HEK293 (cell line): ENCODE data around the gene TMED6.

Experiments
- KLF10 ChIP-seq: fragments of 450-650 bp; IDR thresholded peaks from 2 replicates; pipeline ENCODE4 v1.5.1; 2018; ENCODE audit warnings: missing biosample characterization, mild to moderate bottlenecking, missing genetic modification characterization
- KLF8 ChIP-seq: fragments of 450-650 bp; formaldehyde crosslinking; IDR thresholded peaks from 2 replicates; pipeline ENCODE4 v1.5.1; 2016; ENCODE audit warnings: missing biosample characterization, missing genetic modification characterization
- MYNN ChIP-seq: fragments of 450-650 bp; formaldehyde crosslinking; IDR thresholded peaks from 2 replicates; pipeline ENCODE4 v1.5.1; 2016; ENCODE audit warnings: missing biosample characterization, missing genetic modification characterization, borderline replicate concordance
- MZF1 ChIP-seq: fragments of 450-650 bp; formaldehyde crosslinking; IDR thresholded peaks from 2 replicates; pipeline ENCODE4 v1.5.1; 2017; ENCODE audit warnings: missing biosample characterization, missing genetic modification characterization, borderline replicate concordance
- ZBTB8A ChIP-seq: fragments of 450-650 bp; formaldehyde crosslinking; IDR thresholded peaks from 2 replicates; pipeline ENCODE4 v1.5.1; 2016; ENCODE audit warnings: missing biosample characterization, missing genetic modification characterization
- ZEB2 ChIP-seq: fragments of 450-650 bp; formaldehyde crosslinking; IDR thresholded peaks from 2 replicates; pipeline ENCODE4 v1.5.1; 2016; ENCODE audit warnings: missing biosample characterization, missing genetic modification characterization
- ZFHX2 ChIP-seq: fragments of 450-650 bp; formaldehyde crosslinking; conservative IDR thresholded peaks from 2 replicates; pipeline ENCODE4 v1.5.1; 2016; ENCODE audit warnings: missing biosample characterization, missing genetic modification characterization
- ZNF138 ChIP-seq: fragments of 450-650 bp; formaldehyde crosslinking; IDR thresholded peaks from 2 replicates; pipeline ENCODE4 v1.5.1; 2016; ENCODE audit warnings: missing biosample characterization, missing genetic modification characterization, borderline replicate concordance
- ZNF16 ChIP-seq: fragments of 450-650 bp; formaldehyde crosslinking; IDR thresholded peaks from 2 replicates; pipeline ENCODE4 v1.5.1; 2016; ENCODE audit warnings: low read depth, missing biosample characterization, missing genetic modification characterization
- ZNF169 ChIP-seq: fragments of 450-650 bp; formaldehyde crosslinking; IDR thresholded peaks from 2 replicates; pipeline ENCODE4 v1.5.1; 2016; ENCODE audit warnings: missing biosample characterization, missing genetic modification characterization
- ZNF274 ChIP-seq, 2 experiments: fragments of 200-500 bp in 1 of 2; fragments of 450-650 bp in 1 of 2; sonication (Bioruptor generic) in 1 of 2; formaldehyde crosslinking in 1 of 2; IDR thresholded peaks; 2 replicates each; pipeline versions ENCODE4 v1.5.1 to v1.6.1; 2014 to 2016; ENCODE audit warnings: borderline replicate concordance in 1 of 2, inconsistent platforms in 1 of 2, low read length in 1 of 2, missing biosample characterization in 1 of 2, missing genetic modification characterization in 1 of 2
- ZNF335 ChIP-seq: fragments of 450-650 bp; formaldehyde crosslinking; conservative IDR thresholded peaks from 2 replicates; pipeline ENCODE4 v1.5.1; 2016; ENCODE audit warnings: missing biosample characterization, missing genetic modification characterization
- ZNF48 ChIP-seq: fragments of 450-650 bp; formaldehyde crosslinking; IDR thresholded peaks from 2 replicates; pipeline ENCODE4 v1.5.1; 2016; ENCODE audit warnings: missing biosample characterization, missing genetic modification characterization
- ZNF561 ChIP-seq: fragments of 450-650 bp; IDR thresholded peaks from 2 replicates; pipeline ENCODE4 v1.5.1; 2018; ENCODE audit warnings: missing biosample characterization, missing genetic modification characterization, borderline replicate concordance
- ZNF600 ChIP-seq: fragments of 450-650 bp; formaldehyde crosslinking; IDR thresholded peaks from 2 replicates; pipeline ENCODE4 v1.5.1; 2016; ENCODE audit warnings: missing biosample characterization, missing genetic modification characterization
- ZNF792 ChIP-seq: fragments of 450-650 bp; formaldehyde crosslinking; IDR thresholded peaks from 2 replicates; pipeline ENCODE4 v1.5.1; 2016; ENCODE audit warnings: missing biosample characterization, missing genetic modification characterization
- TF ChIP-seq, protein P1 (sequence below): fragments of 450-650 bp; formaldehyde crosslinking; IDR thresholded peaks from 2 replicates; pipeline ENCODE4 v1.5.1; 2016; ENCODE audit warnings: missing biosample characterization, missing genetic modification characterization, borderline replicate concordance
- TF ChIP-seq, protein P2 (sequence below): fragments of 450-650 bp; formaldehyde crosslinking; conservative IDR thresholded peaks from 2 replicates; pipeline ENCODE4 v1.5.1; 2016; ENCODE audit warnings: low read depth, missing biosample characterization, missing genetic modification characterization
- TF ChIP-seq, protein P3 (sequence below): fragments of 450-650 bp; formaldehyde crosslinking; IDR thresholded peaks from 2 replicates; pipeline ENCODE4 v1.5.1; 2016; ENCODE audit warnings: missing biosample characterization, missing genetic modification characterization, borderline replicate concordance
- TF ChIP-seq, protein P4 (sequence below): fragments of 450-650 bp; formaldehyde crosslinking; IDR thresholded peaks from 2 replicates; pipeline ENCODE4 v1.5.1; 2016; ENCODE audit warnings: missing biosample characterization, missing genetic modification characterization
- TF ChIP-seq, protein P5 (sequence below): fragments of 450-650 bp; formaldehyde crosslinking; IDR thresholded peaks from 2 replicates; pipeline ENCODE4 v1.5.1; 2016; ENCODE audit warnings: missing biosample characterization, missing genetic modification characterization

Gene TMED6

DNA sequence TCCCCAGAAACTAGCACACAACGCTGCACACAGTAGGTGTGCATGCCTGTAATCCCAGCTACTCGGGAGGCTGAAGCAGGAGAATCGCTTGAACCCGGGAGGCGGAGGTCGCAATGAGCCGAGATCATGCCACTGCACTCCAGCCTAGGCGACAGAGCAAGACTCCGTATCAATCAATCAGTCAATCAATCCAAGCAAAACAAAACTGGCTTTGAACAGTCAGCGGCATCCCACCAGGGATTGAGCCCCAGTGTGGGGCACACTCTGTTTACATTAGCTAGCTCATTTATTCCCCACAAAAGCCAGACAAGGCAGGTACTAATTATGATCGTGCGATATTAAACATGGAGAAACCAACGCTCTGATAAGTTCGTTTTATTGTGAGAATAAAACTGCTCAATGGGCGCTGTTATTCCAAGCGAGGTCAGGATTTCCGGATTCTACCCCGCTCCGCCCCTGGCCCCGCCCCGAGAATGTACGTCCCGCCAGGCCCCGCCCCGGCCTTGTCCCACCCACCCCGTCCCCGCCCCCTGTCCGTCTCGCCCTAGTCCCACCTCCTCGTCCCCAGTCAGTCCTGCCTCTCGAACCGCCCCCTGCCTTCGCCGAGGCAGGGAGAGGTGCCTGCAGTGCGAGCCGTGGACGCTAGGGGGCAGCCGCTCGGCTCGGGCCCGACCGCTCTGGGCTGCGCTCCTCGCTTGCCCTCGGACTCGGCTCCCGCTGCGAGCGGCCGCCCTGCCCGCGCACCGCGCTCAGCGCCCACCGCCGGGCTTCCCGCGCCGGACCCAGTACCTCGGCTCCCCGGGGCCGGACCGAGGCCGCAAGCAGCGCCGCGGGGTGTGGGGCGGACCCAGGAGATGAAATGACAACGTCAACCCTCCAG lies 40.7 kb downstream of the TMED6 start, which contains the start of gene VPS4A (continued):
- TF ChIP-seq, protein P1, sequence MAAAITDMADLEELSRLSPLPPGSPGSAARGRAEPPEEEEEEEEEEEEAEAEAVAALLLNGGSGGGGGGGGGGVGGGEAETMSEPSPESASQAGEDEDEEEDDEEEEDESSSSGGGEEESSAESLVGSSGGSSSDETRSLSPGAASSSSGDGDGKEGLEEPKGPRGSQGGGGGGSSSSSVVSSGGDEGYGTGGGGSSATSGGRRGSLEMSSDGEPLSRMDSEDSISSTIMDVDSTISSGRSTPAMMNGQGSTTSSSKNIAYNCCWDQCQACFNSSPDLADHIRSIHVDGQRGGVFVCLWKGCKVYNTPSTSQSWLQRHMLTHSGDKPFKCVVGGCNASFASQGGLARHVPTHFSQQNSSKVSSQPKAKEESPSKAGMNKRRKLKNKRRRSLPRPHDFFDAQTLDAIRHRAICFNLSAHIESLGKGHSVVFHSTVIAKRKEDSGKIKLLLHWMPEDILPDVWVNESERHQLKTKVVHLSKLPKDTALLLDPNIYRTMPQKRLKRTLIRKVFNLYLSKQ (tag by site-specific recombination) = no peak
- TF ChIP-seq ZNF335 (tag by site-specific recombination) = no peak
- 0 out of 2 replicates have a peak, but pooled peaks have one; percentile 57 for TF ChIP-seq ZNF600 (tag by site-specific recombination)
- TF ChIP-seq, protein P2, sequence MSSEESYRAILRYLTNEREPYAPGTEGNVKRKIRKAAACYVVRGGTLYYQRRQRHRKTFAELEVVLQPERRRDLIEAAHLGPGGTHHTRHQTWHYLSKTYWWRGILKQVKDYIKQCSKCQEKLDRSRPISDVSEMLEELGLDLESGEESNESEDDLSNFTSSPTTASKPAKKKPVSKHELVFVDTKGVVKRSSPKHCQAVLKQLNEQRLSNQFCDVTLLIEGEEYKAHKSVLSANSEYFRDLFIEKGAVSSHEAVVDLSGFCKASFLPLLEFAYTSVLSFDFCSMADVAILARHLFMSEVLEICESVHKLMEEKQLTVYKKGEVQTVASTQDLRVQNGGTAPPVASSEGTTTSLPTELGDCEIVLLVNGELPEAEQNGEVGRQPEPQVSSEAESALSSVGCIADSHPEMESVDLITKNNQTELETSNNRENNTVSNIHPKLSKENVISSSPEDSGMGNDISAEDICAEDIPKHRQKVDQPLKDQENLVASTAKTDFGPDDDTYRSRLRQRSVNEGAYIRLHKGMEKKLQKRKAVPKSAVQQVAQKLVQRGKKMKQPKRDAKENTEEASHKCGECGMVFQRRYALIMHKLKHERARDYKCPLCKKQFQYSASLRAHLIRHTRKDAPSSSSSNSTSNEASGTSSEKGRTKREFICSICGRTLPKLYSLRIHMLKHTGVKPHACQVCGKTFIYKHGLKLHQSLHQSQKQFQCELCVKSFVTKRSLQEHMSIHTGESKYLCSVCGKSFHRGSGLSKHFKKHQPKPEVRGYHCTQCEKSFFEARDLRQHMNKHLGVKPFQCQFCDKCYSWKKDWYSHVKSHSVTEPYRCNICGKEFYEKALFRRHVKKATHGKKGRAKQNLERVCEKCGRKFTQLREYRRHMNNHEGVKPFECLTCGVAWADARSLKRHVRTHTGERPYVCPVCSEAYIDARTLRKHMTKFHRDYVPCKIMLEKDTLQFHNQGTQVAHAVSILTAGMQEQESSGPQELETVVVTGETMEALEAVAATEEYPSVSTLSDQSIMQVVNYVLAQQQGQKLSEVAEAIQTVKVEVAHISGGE (tag by site-specific recombination) = 0 out of 2 replicates have a peak, but pooled peaks have one; percentile 6
- no peak for TF ChIP-seq ZNF48
- no peak for TF ChIP-seq ZNF169
- no peak for TF ChIP-seq MYNN (tag by site-specific recombination)
- 0 out of 2 replicates have a peak, but pooled peaks have one; percentile 22 for TF ChIP-seq ZEB2 (tag by site-specific recombination)
- TF ChIP-seq, protein P3, sequence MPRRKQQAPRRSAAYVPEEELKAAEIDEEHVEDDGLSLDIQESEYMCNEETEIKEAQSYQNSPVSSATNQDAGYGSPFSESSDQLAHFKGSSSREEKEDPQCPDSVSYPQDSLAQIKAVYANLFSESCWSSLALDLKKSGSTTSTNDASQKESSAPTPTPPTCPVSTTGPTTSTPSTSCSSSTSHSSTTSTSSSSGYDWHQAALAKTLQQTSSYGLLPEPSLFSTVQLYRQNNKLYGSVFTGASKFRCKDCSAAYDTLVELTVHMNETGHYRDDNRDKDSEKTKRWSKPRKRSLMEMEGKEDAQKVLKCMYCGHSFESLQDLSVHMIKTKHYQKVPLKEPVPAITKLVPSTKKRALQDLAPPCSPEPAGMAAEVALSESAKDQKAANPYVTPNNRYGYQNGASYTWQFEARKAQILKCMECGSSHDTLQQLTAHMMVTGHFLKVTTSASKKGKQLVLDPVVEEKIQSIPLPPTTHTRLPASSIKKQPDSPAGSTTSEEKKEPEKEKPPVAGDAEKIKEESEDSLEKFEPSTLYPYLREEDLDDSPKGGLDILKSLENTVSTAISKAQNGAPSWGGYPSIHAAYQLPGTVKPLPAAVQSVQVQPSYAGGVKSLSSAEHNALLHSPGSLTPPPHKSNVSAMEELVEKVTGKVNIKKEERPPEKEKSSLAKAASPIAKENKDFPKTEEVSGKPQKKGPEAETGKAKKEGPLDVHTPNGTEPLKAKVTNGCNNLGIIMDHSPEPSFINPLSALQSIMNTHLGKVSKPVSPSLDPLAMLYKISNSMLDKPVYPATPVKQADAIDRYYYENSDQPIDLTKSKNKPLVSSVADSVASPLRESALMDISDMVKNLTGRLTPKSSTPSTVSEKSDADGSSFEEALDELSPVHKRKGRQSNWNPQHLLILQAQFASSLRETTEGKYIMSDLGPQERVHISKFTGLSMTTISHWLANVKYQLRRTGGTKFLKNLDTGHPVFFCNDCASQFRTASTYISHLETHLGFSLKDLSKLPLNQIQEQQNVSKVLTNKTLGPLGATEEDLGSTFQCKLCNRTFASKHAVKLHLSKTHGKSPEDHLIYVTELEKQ (tag by site-specific recombination) = peak; percentile 80; the same call in 1 of the 2 replicates
- TF ChIP-seq, protein P4, sequence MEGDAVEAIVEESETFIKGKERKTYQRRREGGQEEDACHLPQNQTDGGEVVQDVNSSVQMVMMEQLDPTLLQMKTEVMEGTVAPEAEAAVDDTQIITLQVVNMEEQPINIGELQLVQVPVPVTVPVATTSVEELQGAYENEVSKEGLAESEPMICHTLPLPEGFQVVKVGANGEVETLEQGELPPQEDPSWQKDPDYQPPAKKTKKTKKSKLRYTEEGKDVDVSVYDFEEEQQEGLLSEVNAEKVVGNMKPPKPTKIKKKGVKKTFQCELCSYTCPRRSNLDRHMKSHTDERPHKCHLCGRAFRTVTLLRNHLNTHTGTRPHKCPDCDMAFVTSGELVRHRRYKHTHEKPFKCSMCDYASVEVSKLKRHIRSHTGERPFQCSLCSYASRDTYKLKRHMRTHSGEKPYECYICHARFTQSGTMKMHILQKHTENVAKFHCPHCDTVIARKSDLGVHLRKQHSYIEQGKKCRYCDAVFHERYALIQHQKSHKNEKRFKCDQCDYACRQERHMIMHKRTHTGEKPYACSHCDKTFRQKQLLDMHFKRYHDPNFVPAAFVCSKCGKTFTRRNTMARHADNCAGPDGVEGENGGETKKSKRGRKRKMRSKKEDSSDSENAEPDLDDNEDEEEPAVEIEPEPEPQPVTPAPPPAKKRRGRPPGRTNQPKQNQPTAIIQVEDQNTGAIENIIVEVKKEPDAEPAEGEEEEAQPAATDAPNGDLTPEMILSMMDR (tag by site-specific recombination) = peak; percentile 78
- peak; percentile 88 for TF ChIP-seq ZNF561 (tag by site-specific recombination)
- TF ChIP-seq ZNF274 (IDR thresholded peaks at IDR 0.05; ENCODE audit: low read length) = no peak
- TF ChIP-seq ZNF274 (tag by site-specific recombination; IDR thresholded peaks at IDR 0.05; ENCODE audit: borderline replicate concordance) = no peak
- TF ChIP-seq KLF10 = peak; percentile 58; the same call in 1 of the 2 replicates
- 0 out of 2 replicates have a peak, but pooled peaks have one; percentile 45 for TF ChIP-seq KLF8 (tag by site-specific recombination)
- TF ChIP-seq, protein P5, sequence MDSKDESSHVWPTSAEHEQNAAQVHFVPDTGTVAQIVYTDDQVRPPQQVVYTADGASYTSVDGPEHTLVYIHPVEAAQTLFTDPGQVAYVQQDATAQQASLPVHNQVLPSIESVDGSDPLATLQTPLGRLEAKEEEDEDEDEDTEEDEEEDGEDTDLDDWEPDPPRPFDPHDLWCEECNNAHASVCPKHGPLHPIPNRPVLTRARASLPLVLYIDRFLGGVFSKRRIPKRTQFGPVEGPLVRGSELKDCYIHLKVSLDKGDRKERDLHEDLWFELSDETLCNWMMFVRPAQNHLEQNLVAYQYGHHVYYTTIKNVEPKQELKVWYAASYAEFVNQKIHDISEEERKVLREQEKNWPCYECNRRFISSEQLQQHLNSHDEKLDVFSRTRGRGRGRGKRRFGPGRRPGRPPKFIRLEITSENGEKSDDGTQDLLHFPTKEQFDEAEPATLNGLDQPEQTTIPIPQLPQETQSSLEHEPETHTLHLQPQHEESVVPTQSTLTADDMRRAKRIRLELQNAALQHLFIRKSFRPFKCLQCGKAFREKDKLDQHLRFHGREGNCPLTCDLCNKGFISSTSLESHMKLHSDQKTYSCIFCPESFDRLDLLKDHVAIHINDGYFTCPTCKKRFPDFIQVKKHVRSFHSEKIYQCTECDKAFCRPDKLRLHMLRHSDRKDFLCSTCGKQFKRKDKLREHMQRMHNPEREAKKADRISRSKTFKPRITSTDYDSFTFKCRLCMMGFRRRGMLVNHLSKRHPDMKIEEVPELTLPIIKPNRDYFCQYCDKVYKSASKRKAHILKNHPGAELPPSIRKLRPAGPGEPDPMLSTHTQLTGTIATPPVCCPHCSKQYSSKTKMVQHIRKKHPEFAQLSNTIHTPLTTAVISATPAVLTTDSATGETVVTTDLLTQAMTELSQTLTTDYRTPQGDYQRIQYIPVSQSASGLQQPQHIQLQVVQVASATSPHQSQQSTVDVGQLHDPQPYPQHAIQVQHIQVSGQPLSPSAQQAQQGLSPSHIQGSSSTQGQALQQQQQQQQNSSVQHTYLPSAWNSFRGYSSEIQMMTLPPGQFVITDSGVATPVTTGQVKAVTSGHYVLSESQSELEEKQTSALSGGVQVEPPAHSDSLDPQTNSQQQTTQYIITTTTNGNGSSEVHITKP (tag by site-specific recombination) = 0 out of 2 replicates have a peak, but pooled peaks have one; percentile 10
- TF ChIP-seq ZNF792 = 0 out of 2 replicates have a peak, but pooled peaks have one; percentile 12
- no peak; the same call in 1 of the 2 replicates for TF ChIP-seq ZFHX2 (tag by site-specific recombination)
- TF ChIP-seq MZF1 (tag by site-specific recombination) = peak; percentile 26; the same call in 1 of the 2 replicates
- TF ChIP-seq ZNF138 (tag by site-specific recombination) = no peak
- TF ChIP-seq ZNF16 (tag by site-specific recombination) = no peak
- TF ChIP-seq ZBTB8A (tag by site-specific recombination) = peak; percentile 87
- TF ChIP-seq, all 188 proteins: peak for 29
